K562 (cell line): ENCODE results near the gene LRRC25. TPM values are rescaled to one million over a fixed set of nuclear protein-coding genes. Genes with fewer than 3 reads are reported as not detected.

Source experiments
- ATF7 ChIP-seq: fragments of 450-650 bp; IDR thresholded peaks from 2 replicates; pipeline ENCODE4 v1.7.1; 2014; ENCODE audit warnings: mild to moderate bottlenecking, moderate library complexity
- BRCA1 ChIP-seq, 2 experiments: fragments of 450-650 bp in 1 of 2; sonication (generic) in 1 of 2; formaldehyde crosslinking in 1 of 2; IDR thresholded peaks; 2 replicates each; pipeline versions ENCODE4 v1.5.0 to v1.6.1; 2017 to 2020; ENCODE audit warnings: mild to moderate bottlenecking in 1 of 2, missing genetic modification reagents in 1 of 2
- BRD9 ChIP-seq: fragments of 450-650 bp; IDR thresholded peaks from 2 replicates; pipeline ENCODE4 v1.6.1; 2018; ENCODE audit warnings: low read depth; ENCODE audit not compliant: partially characterized antibody
- DNMT1 ChIP-seq: fragments of 450-650 bp; IDR thresholded peaks from 2 replicates; pipeline ENCODE4 v1.6.1; 2016; ENCODE audit warnings: antibody characterized with exemption, mild to moderate bottlenecking
- ELK3 ChIP-seq: fragments of 450-650 bp; formaldehyde crosslinking; IDR thresholded peaks from 2 replicates; pipeline ENCODE4 v1.4.0; 2020; ENCODE audit warnings: mild to moderate bottlenecking
- NCOA1 ChIP-seq: fragments of 450-650 bp; IDR thresholded peaks from 2 replicates; pipeline ENCODE4 v1.6.1; 2016; ENCODE audit warnings: low read depth
- NR2C1 ChIP-seq, 2 experiments: fragments of 450-650 bp; IDR thresholded peaks; 2 replicates each; pipeline ENCODE4 v1.6.1; 2017; ENCODE audit warnings: mild to moderate bottlenecking in 2 of 2, antibody characterized with exemption in 1 of 2, inconsistent platforms in 1 of 2, missing compliant biosample characterization in 1 of 2, missing genetic modification characterization in 1 of 2
- TAF9B ChIP-seq: fragments of 450-650 bp; IDR thresholded peaks from 2 replicates; pipeline ENCODE4 v1.6.1; 2018; ENCODE audit warnings: mild to moderate bottlenecking; ENCODE audit not compliant: partially characterized antibody
- TEAD4 ChIP-seq, 2 experiments: sonication (generic) in 1 of 2; formaldehyde crosslinking in 1 of 2; IDR thresholded peaks; 2 replicates each; pipeline versions ENCODE4 v1.6.1 to v1.8.0; 2012 to 2022; ENCODE audit warnings: borderline replicate concordance in 1 of 2, inconsistent platforms in 1 of 2, low read length in 1 of 2, mild to moderate bottlenecking in 1 of 2, missing genetic modification reagents in 1 of 2
- ZBTB40 ChIP-seq, 2 experiments: fragments of 450-650 bp in 1 of 2; sonication (generic) in 1 of 2; formaldehyde crosslinking in 1 of 2; IDR thresholded peaks; 2 replicates each; pipeline versions ENCODE4 v1.7.1 to v1.9.0; 2016 to 2022; ENCODE audit warnings: inconsistent platforms in 1 of 2, mild to moderate bottlenecking in 1 of 2, missing genetic modification reagents in 1 of 2
- ZNF280A ChIP-seq: fragments of 450-650 bp; IDR thresholded peaks from 2 replicates; pipeline ENCODE4 v1.6.1; 2018; ENCODE audit warnings: mild to moderate bottlenecking, low read depth; ENCODE audit not compliant: partially characterized antibody
- polyA plus RNA-seq, 8 experiments: library from polyadenylated mRNA; depleted of rRNA in 4 of 8; stranded (reverse) in 5 of 8; unstranded in 3 of 8; fragments of >200 nt; fragmentation: Nextera tagmentation in 2 of 8; fragmentation: Illumina TruSeq in 1 of 8; extraction: Ambion mirVana in 2 of 8; extraction: Trizol in 1 of 8; gene quantifications; 2 replicates each; pipeline versions ENCODE4 v1.2.1 to v1.2.3, GENCODE V29; 2011 to 2014; ENCODE audit warnings: inconsistent platforms in 1 of 8, missing spikeins in 1 of 8
- total RNA-seq, 7 experiments: library from RNA; depleted of rRNA in 6 of 7; stranded (reverse); fragments of >200 nt in 6 of 7; fragmentation: Illumina TruSeq in 2 of 7; extraction: Trizol in 2 of 7; gene quantifications; 2 replicates each; pipeline versions ENCODE4 v1.2.1 to v1.2.3, GENCODE V29; 2011 to 2021; ENCODE audit warnings: low replicate concordance in 1 of 7
- TF ChIP-seq, protein P1 (sequence below): sonication (generic); formaldehyde crosslinking; IDR thresholded peaks from 2 replicates; pipeline ENCODE4 v1.8.0; 2022; ENCODE audit warnings: mild to moderate bottlenecking, low read depth, missing genetic modification reagents

The LRRC25 gene
- total and polyA plus RNA-seq, 9 of the 15 experiments (the other 6 are each of a cell fraction or from before 2014, with no cell fraction given): 0.07 to 0.36 (median 0.10) TPM; not detected in 3

DNA sequence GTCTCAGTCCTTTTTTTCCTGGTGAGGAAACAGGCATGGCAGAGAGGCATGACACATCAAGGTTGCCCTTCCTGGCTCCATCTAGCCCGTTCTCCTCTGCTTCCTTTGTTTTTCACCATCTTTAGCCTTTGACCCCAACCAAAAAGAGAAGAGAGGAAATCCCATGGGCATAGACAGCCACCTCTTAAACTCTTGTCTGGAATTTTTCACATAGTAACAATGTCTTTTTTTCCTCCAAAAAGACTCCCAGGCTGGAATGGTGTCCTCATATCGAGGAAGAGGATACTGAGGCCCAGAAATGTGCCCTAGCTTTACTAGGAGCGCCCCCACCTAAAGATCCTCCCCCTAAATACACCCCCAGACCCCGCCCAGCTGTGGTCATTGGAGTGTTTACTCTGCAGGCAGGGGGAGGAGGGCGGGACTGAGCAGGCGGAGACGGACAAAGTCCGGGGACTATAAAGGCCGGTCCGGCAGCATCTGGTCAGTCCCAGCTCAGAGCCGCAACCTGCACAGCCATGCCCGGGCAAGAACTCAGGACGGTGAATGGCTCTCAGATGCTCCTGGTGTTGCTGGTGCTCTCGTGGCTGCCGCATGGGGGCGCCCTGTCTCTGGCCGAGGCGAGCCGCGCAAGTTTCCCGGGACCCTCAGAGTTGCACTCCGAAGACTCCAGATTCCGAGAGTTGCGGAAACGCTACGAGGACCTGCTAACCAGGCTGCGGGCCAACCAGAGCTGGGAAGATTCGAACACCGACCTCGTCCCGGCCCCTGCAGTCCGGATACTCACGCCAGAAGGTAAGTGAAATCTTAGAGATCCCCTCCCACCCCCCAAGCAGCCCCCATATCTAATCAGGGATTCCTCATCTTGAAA is 11.5 kb downstream of the LRRC25 start, which contains the start of gene GDF15 (continued):
- TF ChIP-seq ZBTB40 (IDR thresholded peaks at IDR 0.05): peak; percentile 49; the same call in 1 of the 2 replicates
- peak; percentile 30; the same call in 1 of the 2 replicates for TF ChIP-seq ZBTB40 (CRISPR knock-in tag; IDR thresholded peaks at IDR 0.05)
- TF ChIP-seq NR2C1 (IDR thresholded peaks at IDR 0.05): peak; percentile 76
- TF ChIP-seq NR2C1 (tag; IDR thresholded peaks at IDR 0.05): peak; percentile 85
- TF ChIP-seq BRD9: peak; percentile 85
- TF ChIP-seq ELK3 (CRISPR knock-in tag): no peak
- no peak for TF ChIP-seq ZNF280A
- TF ChIP-seq ATF7: peak; percentile 84
- no peak for TF ChIP-seq DNMT1
- TF ChIP-seq NCOA1: peak; percentile 56
- no peak for TF ChIP-seq BRCA1 (IDR thresholded peaks at IDR 0.05)
- no peak for TF ChIP-seq BRCA1 (CRISPR knock-in tag; IDR thresholded peaks at IDR 0.05)
- TF ChIP-seq, protein P1, sequence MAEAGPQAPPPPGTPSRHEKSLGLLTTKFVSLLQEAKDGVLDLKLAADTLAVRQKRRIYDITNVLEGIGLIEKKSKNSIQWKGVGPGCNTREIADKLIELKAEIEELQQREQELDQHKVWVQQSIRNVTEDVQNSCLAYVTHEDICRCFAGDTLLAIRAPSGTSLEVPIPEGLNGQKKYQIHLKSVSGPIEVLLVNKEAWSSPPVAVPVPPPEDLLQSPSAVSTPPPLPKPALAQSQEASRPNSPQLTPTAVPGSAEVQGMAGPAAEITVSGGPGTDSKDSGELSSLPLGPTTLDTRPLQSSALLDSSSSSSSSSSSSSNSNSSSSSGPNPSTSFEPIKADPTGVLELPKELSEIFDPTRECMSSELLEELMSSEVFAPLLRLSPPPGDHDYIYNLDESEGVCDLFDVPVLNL: peak; percentile 46; the same call in 1 of the 2 replicates
- TF ChIP-seq TAF9B: peak; percentile 83
- TF ChIP-seq TEAD4 (IDR thresholded peaks at IDR 0.05; ENCODE audit: low read length): peak; percentile 63
- TF ChIP-seq TEAD4 (CRISPR knock-in tag; IDR thresholded peaks at IDR 0.05; ENCODE audit: borderline replicate concordance): no peak
